ENCODE results near the gene SPTBN5. TPM values are rescaled to one million over a fixed set of nuclear protein-coding genes. Genes with fewer than 3 reads are reported as not detected.

The SPTBN5 gene
- polyA plus RNA-seq (2013, experiment 1 of 2; ENCODE audit: insufficient read length), result 0.47 TPM
- polyA plus RNA-seq (2013, experiment 2 of 2; ENCODE audit: insufficient read length), result 0.41 TPM

GRCh38 chr15:41893422-41894250, at the start of gene SPTBN5:
SPTBN5 (minus strand) TSS chr15:41894053; CDS start chr15:41893497, 556 bp downstream.
- DNase-seq, result no peak

DNA sequence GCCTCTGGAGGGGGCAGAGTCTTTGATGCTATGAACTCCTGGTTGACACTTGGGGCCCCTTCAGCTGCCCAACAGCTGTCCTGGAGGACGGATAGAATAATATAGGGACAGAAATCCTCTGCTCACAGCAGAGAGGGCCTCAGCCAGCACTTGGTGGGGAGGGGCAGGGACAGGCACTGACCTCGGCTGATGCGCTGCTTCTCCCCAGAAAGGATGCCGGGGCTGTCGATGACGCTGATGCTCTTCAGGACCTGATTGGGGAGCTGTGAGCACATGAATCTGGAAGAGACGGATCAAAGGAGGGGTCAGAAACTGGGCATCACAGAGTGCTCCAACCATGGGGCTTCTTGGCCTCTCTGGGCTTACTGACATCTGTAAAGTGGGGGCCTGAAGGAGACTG, 49.0 kb upstream of the SPTBN5 start:
- DNase-seq, result no peak

DNA sequence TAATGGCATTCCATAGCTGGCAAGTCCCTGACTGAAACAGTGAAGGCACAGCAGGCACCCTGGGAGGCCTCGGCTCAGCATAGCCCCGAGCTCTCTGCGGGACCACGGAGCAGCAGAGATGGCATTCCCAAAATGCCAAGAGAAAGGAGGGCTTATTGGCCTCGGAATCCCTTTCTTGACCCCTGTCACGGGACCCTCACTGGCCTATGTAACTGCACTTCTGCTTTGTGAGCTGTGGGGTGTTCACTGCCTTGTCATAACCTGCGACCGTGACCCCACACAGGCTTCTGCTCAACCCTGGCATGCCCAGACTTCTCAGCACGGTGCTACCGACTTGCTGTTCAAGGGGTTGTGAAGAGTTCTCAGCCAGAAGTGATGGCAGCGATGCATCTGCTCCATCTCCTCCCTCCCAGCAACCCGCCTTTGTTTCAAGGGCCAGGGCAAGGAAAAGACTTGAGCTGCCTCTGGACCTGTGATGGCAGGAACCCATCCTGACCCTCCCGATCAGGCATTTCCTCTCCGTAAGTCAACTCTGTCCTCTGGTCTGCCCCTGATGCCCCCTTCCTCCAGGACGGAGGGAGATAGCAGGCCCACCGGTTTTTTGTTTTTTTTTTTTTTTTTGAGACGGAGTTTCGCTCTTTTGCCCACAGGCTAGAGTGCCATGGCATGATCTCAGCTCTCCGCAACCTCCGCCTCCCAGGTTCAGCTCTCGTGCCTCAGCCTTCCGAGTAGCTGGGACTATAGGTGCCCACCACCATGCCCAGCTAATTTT, 48.0 kb upstream of the SPTBN5 start:
- DNase-seq, result peak; percentile 65

- DNase-seq, result peak; percentile 84
These were observed 46.6 kb upstream of the SPTBN5 start for GRCh38 chr15:41940441-41940857.

- no peak for DNase-seq
These were observed 46.1 kb upstream of the SPTBN5 start for GRCh38 chr15:41939986-41940385.

- no peak for DNase-seq
These were observed 43.7 kb upstream of the SPTBN5 start for GRCh38 chr15:41937568-41937923.

GRCh38 chr15:41936649-41937567, 43.1 kb upstream of the SPTBN5 start:
- peak; percentile 29 for DNase-seq

DNA sequence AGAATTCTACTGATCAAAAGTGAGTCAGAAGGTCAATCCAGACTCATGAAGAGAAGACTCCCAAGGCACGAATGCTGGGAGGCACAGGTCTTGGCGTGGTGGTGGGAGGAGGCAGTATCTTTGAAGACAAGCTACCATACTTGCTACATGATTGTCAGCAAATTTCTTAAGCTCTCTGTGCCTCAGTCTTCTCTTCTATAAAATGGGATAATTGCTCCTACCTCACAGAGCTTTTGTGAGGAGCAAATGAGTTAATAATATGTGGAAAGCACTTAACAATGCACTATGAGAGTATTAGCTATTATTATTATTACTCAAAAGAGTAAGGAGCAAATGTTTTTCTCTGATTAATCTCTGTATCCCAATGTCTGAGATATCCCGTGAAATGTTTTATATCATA, 42.3 kb upstream of the SPTBN5 start:
- DNase-seq, result no peak

DNA sequence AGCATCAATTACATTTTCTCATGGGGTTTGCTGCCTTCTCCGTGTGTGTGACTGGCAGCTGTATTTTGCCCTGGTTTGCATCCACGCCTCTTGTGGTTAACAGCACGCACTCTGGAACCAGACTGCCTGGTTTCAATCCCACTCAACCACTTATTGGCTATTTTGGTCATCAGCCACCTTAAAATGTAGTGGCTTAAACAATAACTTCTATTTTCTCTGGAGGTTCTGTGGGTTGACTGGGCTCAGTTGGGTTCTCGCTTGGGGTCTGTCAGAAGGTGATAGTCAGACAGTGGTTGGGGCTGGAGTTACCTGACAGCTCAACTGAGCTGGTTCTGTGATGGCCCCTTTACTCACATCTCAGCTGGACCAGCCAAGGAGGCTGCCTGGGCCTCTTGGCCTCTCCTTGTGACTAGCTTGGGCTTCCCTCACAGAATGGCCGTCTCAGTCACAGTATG, 41.7 kb upstream of the SPTBN5 start:
- DNase-seq, result peak; percentile 21

GRCh38 chr15:41934843-41935242, 41.0 kb upstream of the SPTBN5 start:
- DNase-seq, result peak; percentile 51

DNA sequence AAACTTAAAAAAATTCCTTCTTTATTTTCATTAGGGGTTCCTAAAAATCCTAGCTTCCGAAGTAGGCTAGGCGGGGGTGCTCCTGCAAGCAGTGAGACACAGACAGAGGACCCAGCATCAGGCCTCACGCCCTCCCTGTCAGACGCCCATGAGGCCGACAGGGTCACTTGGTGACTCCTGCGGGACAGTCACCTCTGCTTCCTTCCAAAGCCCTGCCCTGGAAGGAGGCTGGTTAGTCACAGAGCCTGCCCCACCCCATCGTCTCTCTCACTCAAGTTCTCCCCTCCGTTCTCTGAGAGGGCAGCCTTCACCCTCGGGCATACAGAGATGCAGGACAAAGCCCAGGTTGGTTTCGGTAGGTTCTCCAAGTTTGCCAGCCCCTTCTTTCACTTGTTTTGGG, 39.9 kb upstream of the SPTBN5 start:
- no peak for DNase-seq

- DNase-seq, result no peak
These were observed 39.5 kb upstream of the SPTBN5 start for GRCh38 chr15:41933326-41933725.

DNA sequence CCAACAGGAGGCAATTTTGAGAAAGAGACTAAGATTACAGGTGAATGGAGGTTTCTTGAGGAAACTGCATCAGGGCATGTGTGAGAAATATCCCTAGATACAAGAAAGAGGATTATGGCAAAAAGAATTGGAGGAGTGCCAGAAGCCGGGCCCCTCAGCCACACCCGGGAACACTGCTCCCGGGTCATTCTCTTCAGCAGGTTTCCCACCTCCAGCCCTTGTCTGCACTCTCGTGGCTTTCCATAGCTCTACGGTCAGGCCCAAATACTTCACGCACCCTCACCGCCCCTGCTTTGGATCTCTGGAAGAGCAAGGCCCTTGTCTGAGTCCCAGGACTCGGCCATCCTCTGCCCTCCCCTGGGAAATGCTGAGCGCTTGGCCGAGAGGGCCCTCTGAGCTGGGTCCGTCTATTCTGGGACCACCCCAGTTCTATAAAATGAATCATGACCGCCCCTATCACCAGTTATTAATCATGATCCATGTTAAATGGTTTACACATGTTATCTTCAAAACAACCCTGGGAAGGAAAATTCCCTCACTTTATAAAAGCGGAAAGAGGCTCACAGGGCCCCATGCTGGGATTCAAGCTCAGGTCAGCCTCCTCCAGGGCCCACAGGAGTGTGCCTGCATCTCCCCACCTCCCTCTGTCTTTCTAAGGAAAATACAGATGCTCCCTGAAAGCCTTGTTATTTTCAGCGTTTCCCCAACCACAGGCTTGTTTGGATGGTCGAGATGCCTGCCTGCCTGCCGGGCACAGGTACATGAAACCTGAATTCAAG, 38.8 kb upstream of the SPTBN5 start:
- DNase-seq, result no peak

DNA sequence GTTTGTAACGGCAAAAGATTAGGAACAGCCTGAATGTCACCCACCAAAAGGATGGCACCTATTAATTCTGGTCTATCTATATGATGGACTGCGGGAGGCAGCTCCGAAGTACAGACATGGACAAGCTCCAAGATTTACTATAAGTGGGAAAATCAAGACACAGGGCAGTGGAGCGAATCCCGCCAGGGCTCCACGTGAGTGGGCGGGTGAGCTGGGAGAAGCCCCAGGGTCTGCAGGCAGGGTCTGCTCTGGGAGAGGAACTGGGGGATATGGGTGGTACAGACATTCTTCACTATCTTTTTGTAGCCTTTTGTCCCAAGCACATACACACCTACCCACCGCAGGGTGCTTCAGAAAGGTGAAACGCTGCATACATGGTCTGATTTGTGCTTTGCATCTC, 38.2 kb upstream of the SPTBN5 start:
- no peak for DNase-seq

- no peak for DNase-seq
These were observed 37.0 kb upstream of the SPTBN5 start for GRCh38 chr15:41930867-41931222.

- peak; percentile 93 for DNase-seq
These were observed 36.5 kb upstream of the SPTBN5 start for GRCh38 chr15:41930221-41930866.

DNA sequence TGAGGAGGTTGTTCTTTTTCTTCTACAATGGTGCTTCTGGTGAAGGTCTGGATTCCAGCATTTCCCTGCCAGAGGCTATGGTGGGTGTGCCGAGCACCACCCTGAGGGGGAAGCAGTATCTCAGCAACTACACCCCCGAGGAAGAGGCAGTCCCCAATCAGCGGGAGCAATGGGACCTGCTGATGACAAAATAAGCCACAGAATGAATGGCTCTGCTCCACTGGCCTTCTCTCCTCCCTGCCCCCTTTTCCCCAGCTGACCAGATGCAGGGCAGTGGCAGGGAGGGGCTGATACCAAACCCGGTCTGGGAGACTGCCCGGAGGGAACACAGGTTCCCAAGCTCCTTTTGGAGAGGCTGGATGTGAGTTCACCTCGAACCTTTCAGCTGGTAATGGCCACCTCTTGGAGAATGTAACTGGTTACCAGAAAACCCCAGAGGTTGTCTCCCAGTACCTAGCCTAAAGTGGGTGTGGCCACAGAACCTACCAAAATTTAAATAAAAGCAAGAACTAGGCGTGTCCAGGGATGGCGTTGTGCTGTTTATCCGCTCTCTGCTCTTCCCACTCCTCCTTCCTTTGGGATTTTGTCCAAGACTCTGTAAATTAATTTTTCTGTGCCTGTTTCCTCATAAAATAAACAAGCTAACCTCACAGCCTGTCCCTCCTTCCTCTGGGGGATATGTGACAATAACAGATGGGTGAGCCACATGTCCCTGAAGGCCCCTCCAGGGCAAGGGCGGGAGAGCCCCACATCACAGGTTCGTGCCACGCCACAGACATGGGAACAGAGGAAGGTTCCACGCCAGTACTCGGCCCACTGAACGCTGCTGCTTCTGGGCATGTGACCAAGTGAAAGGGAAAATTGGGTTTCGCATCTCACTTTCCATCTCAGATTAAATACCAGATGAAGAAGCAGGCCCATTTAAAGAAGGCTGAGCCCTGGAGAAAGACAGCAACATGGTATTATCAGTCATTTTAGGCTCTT, 35.1 kb upstream of the SPTBN5 start:
- no peak for DNase-seq

- DNase-seq, result no peak
These were observed 34.2 kb upstream of the SPTBN5 start for GRCh38 chr15:41928100-41928499.

DNA sequence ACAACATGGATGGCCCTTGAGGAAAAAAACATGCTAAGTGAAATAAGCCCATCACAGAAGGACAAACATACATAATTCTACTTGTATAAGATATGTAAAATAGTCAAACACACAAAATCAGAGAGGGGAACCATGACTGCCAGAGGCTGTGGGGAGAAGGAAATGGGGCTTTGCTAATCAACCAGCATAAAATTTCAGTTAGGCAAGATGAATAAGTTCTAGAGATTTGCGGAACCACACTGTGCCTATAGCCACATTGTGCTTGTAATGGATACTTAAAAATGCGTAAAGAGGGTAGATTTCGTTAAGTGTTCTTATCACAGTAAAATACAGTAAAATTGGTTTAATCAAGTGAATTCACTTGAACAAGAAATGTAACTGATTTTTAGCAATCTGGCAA, 33.7 kb upstream of the SPTBN5 start:
- no peak for DNase-seq
